Lower leg skin (tissue), 3 donors: Measurements from ENCODE around the gene UMODL1.

Experiments
- CTCF ChIP-seq, 3 donors: fragments of 450-650 bp; IDR thresholded peaks; one replicate each; pipeline ENCODE4 v1.5.1; 2016; ENCODE audit warnings: antibody characterized with exemption in 3 of 3, mild to moderate bottlenecking in 3 of 3, moderate library complexity in 2 of 3
- POLR2A ChIP-seq, 2 donors: fragments of 450-650 bp; IDR thresholded peaks; one replicate each; pipeline ENCODE4 v1.6.1; 2016 to 2017; ENCODE audit warnings: antibody characterized with exemption in 2 of 2, mild to moderate bottlenecking in 1 of 2, moderate library complexity in 1 of 2

GRCh38 chr21:42107177-42107880 is 36.2 kb downstream of the UMODL1 start:
- TF ChIP-seq CTCF (IDR thresholded peaks at IDR 0.05) (no peak), POLR2A (IDR thresholded peaks at IDR 0.05) (no peak)
